MM.1S (cell line): ENCODE data around the gene MYO9B.

Experiments
- DNase-seq: peaks from one replicate; pipeline ENCODE4 v3.0.0-alpha.2; 2015
- H2AFZ ChIP-seq: fragments of 300-600 bp; sonication (generic); 2 replicates; pipeline ENCODE4 v1.6.0; 2016; ENCODE audit warnings: antibody characterized with exemption, low read length
- H3F3A ChIP-seq: fragments of 300-600 bp; sonication (generic); 2 replicates; pipeline ENCODE4 v1.6.1; 2016; ENCODE audit warnings: mild to moderate bottlenecking, antibody characterized with exemption, low read length, moderate library complexity, mixed read lengths; ENCODE audit not compliant: insufficient read depth
- H3K27ac ChIP-seq: fragments of 300-600 bp; sonication (generic); 2 replicates; pipeline ENCODE4 v1.5.1; 2016; ENCODE audit warnings: mild to moderate bottlenecking, low read length
- H3K27me3 ChIP-seq: fragments of 300-600 bp; sonication (generic); replicated peaks from 2 replicates; pipeline ENCODE4 v1.6.0; 2016; ENCODE audit warnings: low read length; ENCODE audit not compliant: insufficient read depth
- H3K36me3 ChIP-seq: fragments of 300-600 bp; sonication (generic); replicated peaks from 2 replicates; pipeline ENCODE4 v1.6.1; 2016; ENCODE audit warnings: mild to moderate bottlenecking, low read length, mixed read lengths; ENCODE audit not compliant: insufficient read depth
- H3K4me1 ChIP-seq: fragments of 300-600 bp; sonication (generic); 2 replicates; pipeline ENCODE4 v1.6.1; 2016; ENCODE audit warnings: low read length, mixed read lengths
- H3K4me2 ChIP-seq: fragments of 300-600 bp; sonication (generic); 2 replicates; pipeline ENCODE4 v1.6.0; 2016; ENCODE audit warnings: low read depth, low read length
- H3K4me3 ChIP-seq: fragments of 300-600 bp; sonication (generic); 2 replicates; pipeline ENCODE4 v1.5.1; 2016; ENCODE audit warnings: low read length, mixed read lengths
- H3K79me2 ChIP-seq: fragments of 300-600 bp; sonication (generic); 2 replicates; pipeline ENCODE4 v1.6.1; 2016; ENCODE audit warnings: mixed run types, low read length, mixed read lengths
- H3K9ac ChIP-seq: fragments of 300-600 bp; sonication (generic); 2 replicates; pipeline ENCODE4 v1.6.1; 2016; ENCODE audit warnings: low read length, mixed read lengths
- H3K9me2 ChIP-seq: fragments of 300-600 bp; sonication (generic); replicated peaks from 2 replicates; pipeline ENCODE4 v1.6.1; 2016; ENCODE audit warnings: mild to moderate bottlenecking, low read length, mixed read lengths; ENCODE audit not compliant: insufficient read depth
- H3K9me3 ChIP-seq: fragments of 300-600 bp; sonication (generic); replicated peaks from 2 replicates; pipeline ENCODE4 v1.6.1; 2016; ENCODE audit warnings: mild to moderate bottlenecking, low read length, mixed read lengths; ENCODE audit not compliant: insufficient read depth
- H4K20me1 ChIP-seq: fragments of 300-600 bp; sonication (generic); 2 replicates; pipeline ENCODE4 v1.6.1; 2016; ENCODE audit warnings: mild to moderate bottlenecking, low read length, moderate library complexity, mixed read lengths; ENCODE audit not compliant: insufficient read depth
- CTCF ChIP-seq: fragments of 300-600 bp; sonication (generic); IDR thresholded peaks from 2 replicates; pipeline ENCODE4 v1.5.1; 2016; ENCODE audit warnings: antibody characterized with exemption, low read length, mixed read lengths
- EZH2 ChIP-seq: fragments of 300-600 bp; sonication (generic); optimal IDR thresholded peaks from 2 replicates; pipeline ENCODE3; 2017; ENCODE audit warnings: low read depth, mild to moderate bottlenecking, antibody characterized with exemption, low read length, mixed read lengths
- EZH2phosphoT487 ChIP-seq: fragments of 300-600 bp; sonication (generic); IDR thresholded peaks from 2 replicates; pipeline ENCODE4 v1.6.1; 2018; ENCODE audit warnings: antibody characterized with exemption, low read length

The MYO9B gene

DNA sequence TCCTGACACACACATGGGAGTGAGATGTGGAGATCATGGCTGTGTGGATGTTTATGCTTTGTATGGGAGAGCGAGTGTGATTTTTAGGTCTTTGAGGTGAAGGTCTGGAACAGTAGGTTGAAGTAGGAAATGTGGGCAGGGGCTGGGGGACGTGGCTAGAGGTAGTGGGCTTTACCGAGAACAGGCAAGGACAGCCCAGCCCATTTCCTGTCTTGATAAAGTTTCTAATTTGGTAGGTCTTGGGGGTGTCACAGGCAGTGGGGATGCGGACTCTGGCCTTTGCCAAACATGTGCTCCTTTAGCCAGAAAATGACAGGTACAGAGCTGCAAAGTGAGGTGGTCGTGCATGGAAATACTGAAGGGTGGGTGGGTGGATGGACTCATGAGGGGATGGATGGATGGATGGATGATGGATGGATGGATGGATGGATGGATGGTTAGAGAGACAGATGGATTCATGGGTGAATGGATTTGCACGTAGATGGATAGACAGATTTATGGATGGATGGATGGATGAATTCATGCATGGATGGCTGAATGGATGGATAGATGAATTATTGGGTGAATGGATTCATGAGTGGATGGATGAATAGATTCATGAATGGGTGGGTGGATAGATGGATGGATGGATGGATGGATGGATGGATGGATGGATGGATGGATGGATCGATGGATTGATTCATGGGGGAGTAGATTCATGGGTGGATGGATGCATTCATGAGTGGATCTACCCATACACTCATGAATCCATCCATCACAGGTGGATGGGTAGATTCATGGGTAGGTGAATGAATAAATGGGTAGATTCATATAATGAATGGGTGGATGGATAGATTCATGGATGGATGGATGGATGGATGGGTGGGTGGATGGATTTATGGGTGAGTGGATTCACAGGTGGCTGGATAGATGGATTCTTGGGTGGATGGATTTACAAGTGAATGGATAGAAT lies 70.2 kb downstream of the MYO9B start:
- H3K36me3 ChIP-seq, result no peaks in the 10 kb centered on the region

DNA sequence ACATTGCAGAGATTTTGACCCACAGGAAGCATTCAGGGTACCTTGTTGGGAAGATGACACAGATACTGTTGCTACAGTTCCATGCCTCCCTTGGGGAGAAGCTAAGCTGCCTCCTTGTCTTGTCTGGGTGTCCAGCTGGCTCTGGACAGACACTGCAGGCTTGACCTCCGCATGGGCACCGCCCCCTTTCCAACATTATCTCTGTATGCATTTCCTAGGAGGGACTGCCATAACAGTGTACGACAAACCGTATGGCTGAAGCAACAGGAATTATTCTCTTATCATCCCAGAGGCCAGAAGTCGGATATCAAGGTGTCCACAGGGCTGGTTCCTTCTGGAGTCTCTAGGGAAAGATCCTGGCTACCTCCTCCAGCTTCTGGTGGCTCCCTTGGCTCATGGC lies 72.6 kb downstream of the MYO9B start:
- Histone ChIP-seq H3K4me1 (no peaks in the 10 kb centered on the region), H3K9me3 (no peaks in the 10 kb centered on the region), H3K36me3 (no peaks in the 10 kb centered on the region), H3F3A (no peaks in the 10 kb centered on the region), H3K9ac (no peak overlapping the region), H3K4me3 (no peak overlapping the region), H3K79me2 (no peaks in the 10 kb centered on the region), H3K27me3 (no peaks in the 10 kb centered on the region), H3K27ac (no peak overlapping the region), H2AFZ (no peak overlapping the region), H3K4me2 (no peak overlapping the region), H4K20me1 (no peaks in the 10 kb centered on the region), H3K9me2 (no peaks in the 10 kb centered on the region)
- DNase-seq, result no peak
- no peak for TF ChIP-seq EZH2
- no peak for TF ChIP-seq EZH2phosphoT487
- no peak for TF ChIP-seq CTCF

More for the DNA sequence above, 70.2 kb downstream of the MYO9B start:
- Histone ChIP-seq H2AFZ (no peak overlapping the region), H3K9me3 (no peaks in the 10 kb centered on the region), H3F3A (no peaks in the 10 kb centered on the region), H3K4me3 (no peak overlapping the region), H3K9ac (no peak overlapping the region), H3K4me2 (no peak overlapping the region), H3K27ac (no peak overlapping the region), H3K4me1 (no peaks in the 10 kb centered on the region), H4K20me1 (no peaks in the 10 kb centered on the region), H3K9me2 (no peaks in the 10 kb centered on the region), H3K79me2 (no peaks in the 10 kb centered on the region), H3K27me3 (no peaks in the 10 kb centered on the region)
- no peak for DNase-seq
- TF ChIP-seq CTCF (no peak), EZH2phosphoT487 (no peak), EZH2 (no peak)

GRCh38 chr19:17149393-17150135 lies 74.0 kb downstream of the MYO9B start:
- Histone ChIP-seq H3K4me3 (no peak overlapping the region), H3K4me2 (no peak overlapping the region), H3F3A (no peaks in the 10 kb centered on the region), H2AFZ (no peak overlapping the region), H4K20me1 (no peaks in the 10 kb centered on the region), H3K36me3 (no peaks in the 10 kb centered on the region), H3K9me3 (no peaks in the 10 kb centered on the region), H3K9me2 (no peaks in the 10 kb centered on the region), H3K27me3 (no peaks in the 10 kb centered on the region), H3K9ac (no peak overlapping the region), H3K4me1 (no peaks in the 10 kb centered on the region), H3K79me2 (no peaks in the 10 kb centered on the region), H3K27ac (no peak overlapping the region)
- no peak for DNase-seq
- TF ChIP-seq EZH2phosphoT487 (no peak), CTCF (no peak), EZH2 (no peak)
